Ovary (tissue), 9 donors: Measurements from ENCODE around the gene KLF13. TPM values are rescaled to one million over a fixed set of nuclear protein-coding genes. Genes with fewer than 3 reads are reported as not detected.

ENCODE experiments used
- DNase-seq, 5 donors: peaks; one replicate each; pipeline ENCODE4 v3.0.0-alpha.2; 2019 to 2020
- H3K27ac ChIP-seq, 2 donors: fragments of 200-600 bp; one replicate each; pipeline versions ENCODE4 v1.5.1 to v1.8.0; 2019 to 2022
- H3K27me3 ChIP-seq: fragments of 200-600 bp; one replicate; pipeline ENCODE4 v1.8.0; 2022
- H3K36me3 ChIP-seq: fragments of 200-600 bp; sonication (generic); one replicate; pipeline ENCODE4 v1.5.1; 2019
- H3K4me1 ChIP-seq: one replicate; pipeline ENCODE4 v1.8.1; 2013; ENCODE audit warnings: mild to moderate bottlenecking, moderate library complexity; ENCODE audit not compliant: insufficient read depth
- H3K4me3 ChIP-seq: fragments of 200-600 bp; sonication (generic); one replicate; pipeline ENCODE4 v1.5.1; 2017
- H3K9me3 ChIP-seq, 2 donors: fragments of 200-600 bp in 1 of 2; sonication (generic) in 1 of 2; one replicate each; pipeline versions ENCODE4 v1.5.1 to v1.8.1; 2013 to 2019; ENCODE audit warnings: mild to moderate bottlenecking in 1 of 2, moderate library complexity in 1 of 2
- CTCF ChIP-seq, 3 donors: fragments of 450-650 bp in 2 of 3; fragments of 200-600 bp in 1 of 3; IDR thresholded peaks; one replicate each; pipeline versions ENCODE4 v1.5.1 to v1.8.0; 2016 to 2022; ENCODE audit warnings: antibody characterized with exemption in 3 of 3, mild to moderate bottlenecking in 1 of 3
- EP300 ChIP-seq: sonication (generic); formaldehyde crosslinking; IDR thresholded peaks from one replicate; pipeline ENCODE4 v1.6.1; 2017; ENCODE audit warnings: antibody characterized with exemption
- POLR2A ChIP-seq: fragments of 450-650 bp; IDR thresholded peaks from one replicate; pipeline ENCODE4 v1.6.1; 2017; ENCODE audit warnings: antibody characterized with exemption, mild to moderate bottlenecking, moderate library complexity
- WGBS, 3 donors: extraction: QIAGEN DNeasy Blood & Tissue Kit in 1 of 3; methylation state at CpG; one replicate each; pipeline versions ENCODE4 v1.1.5 to v1.1.7; 2013 to 2017; 5-methylcytosine and 5-hydroxymethylcytosine counted together
- intact Hi-C, 4 donors: fragments of 100-400 bp; cut with DNase I; formaldehyde crosslinking; loops; one replicate each; pipeline versions ENCODE4 v1.11.0 to v1.15.1; 2022 to 2023
- polyA plus RNA-seq, 2 donors: library from polyadenylated mRNA; stranded (reverse); fragments of 200-250 nt in 1 of 2; fragments of 350-450 nt in 1 of 2; fragmentation: Illumina TruSeq in 1 of 2; extraction: RNeasy Lipid Tissue Mini Kit (QIAGEN cat#74804) in 1 of 2; gene quantifications; one replicate each; pipeline ENCODE4 v1.2.3, GENCODE V29; 2013 to 2014
- total RNA-seq, 7 donors: library from RNA; depleted of rRNA in 2 of 7; stranded (reverse); fragments of >200 nt in 2 of 7; fragmentation: NEBNext Ultra II Directional in 3 of 7; extraction: Animal tissue kit (Norgen Biotek cat#: 25700) in 3 of 7; gene quantifications; one replicate each; pipeline versions ENCODE4 v1.1.0 to v1.2.4, GENCODE V29; 2016 to 2023
- donor health status: DM: no; HTN: no; CAD: no; lungs with moderate emphysema.
- donor health status: DM: no; HTN: no; CAD: no.
- donor health status: Bipolar disorder and iron deficiency.
- donor health status: DM: yes; HTN: yes; CAD: no.
- donor health status: DM: no; HTN: no; CAD: no.
- donor health status: DM: yes; HTN: yes; CAD: no.

Gene KLF13
- total and polyA plus RNA-seq, 9 donors: 14.8 to 58.2 (median 36.0) TPM

GRCh38 chr15:31378363-31378903 is 51.8 kb downstream of the KLF13 start:
- Histone ChIP-seq H3K27me3 (no peaks in the 10 kb centered on the region), H3K36me3 (no peaks in the 10 kb centered on the region), H3K27ac (no peak overlapping the region), H3K9me3 (no peaks in the 10 kb centered on the region), H3K4me1 (no peaks in the 10 kb centered on the region), H3K4me3 (no peak overlapping the region)
- DNase-seq: no peak
- 86 to 90% (median 87%) methylated on average over 14 of the region's 14 CpGs for WGBS, 3 donors
- TF ChIP-seq EP300 (no peak), POLR2A (no peak), CTCF (IDR thresholded peaks at IDR 0.05) (no peak)
- intact Hi-C loops: no loop called here

- no peaks in the 10 kb centered on the region for H3K27me3 ChIP-seq
- no peaks in the 10 kb centered on the region for H3K9me3 ChIP-seq
- DNase-seq: no peak
- no peaks in the 10 kb centered on the region for H3K36me3 ChIP-seq
- H3K27ac ChIP-seq: no peak overlapping the region
- 78 to 80% (median 78%) methylated on average over 6 of the region's 6 CpGs for WGBS, 3 donors
- H3K4me3 ChIP-seq: no peak overlapping the region
- TF ChIP-seq EP300 (no peak), POLR2A (no peak), CTCF (IDR thresholded peaks at IDR 0.05) (no peak)
- no peaks in the 10 kb centered on the region for H3K4me1 ChIP-seq
- intact Hi-C loops: no loop called here
Observed at GRCh38 chr15:31379042-31379441, 52.4 kb downstream of the KLF13 start.

- Histone ChIP-seq H3K27me3 (no peaks in the 10 kb centered on the region), H3K27ac (no peak overlapping the region), H3K36me3 (no peaks in the 10 kb centered on the region), H3K9me3 (no peaks in the 10 kb centered on the region), H3K4me3 (no peak overlapping the region), H3K4me1 (no peaks in the 10 kb centered on the region)
- TF ChIP-seq CTCF (IDR thresholded peaks at IDR 0.05) (no peak), POLR2A (no peak)
- intact Hi-C loops: no loop called here
- DNase-seq: no peak
- 92 to 94% (median 92%) methylated on average over 8 of the region's 8 CpGs for WGBS, 3 donors
Observed at GRCh38 chr15:31379577-31379976, 52.9 kb downstream of the KLF13 start.

- Histone ChIP-seq H3K36me3 (no peaks in the 10 kb centered on the region), H3K9me3 (no peaks in the 10 kb centered on the region), H3K4me1 (no peaks in the 10 kb centered on the region), H3K4me3 (no peak overlapping the region), H3K27me3 (no peaks in the 10 kb centered on the region), H3K27ac (no peak overlapping the region)
- WGBS, 3 donors: 82 to 89% (median 85%) methylated on average over 10 of the region's 10 CpGs
- TF ChIP-seq EP300: no peak
- TF ChIP-seq POLR2A: no peak
- TF ChIP-seq CTCF (IDR thresholded peaks at IDR 0.05): no peak
- intact Hi-C loops: no loop called here
- DNase-seq: peak in 1 of 5 donors; percentile 9
Observed at GRCh38 chr15:31381801-31382712, 55.4 kb downstream of the KLF13 start.
